Bronchial smooth muscle cell (primary cell): ENCODE data around the gene GPR146. TPM values are rescaled to one million over a fixed set of nuclear protein-coding genes. Genes with fewer than 3 reads are reported as not detected.

Experiments used
- total RNA-seq: library from RNA; depleted of rRNA; stranded (reverse); fragments of >200 nt; gene quantifications from 2 replicates; pipeline ENCODE4 v1.2.1, GENCODE V29; 2014

Gene GPR146
- 1.6 and 2.4 TPM in 2 replicates for total RNA-seq

GRCh38 chr7:1044189-1045068 is at the start of gene GPR146:
Gene GPR146, plus strand, starts transcription at chr7:1044546. Its CDS starts 12,970 bp downstream, at chr7:1057516.

DNA sequence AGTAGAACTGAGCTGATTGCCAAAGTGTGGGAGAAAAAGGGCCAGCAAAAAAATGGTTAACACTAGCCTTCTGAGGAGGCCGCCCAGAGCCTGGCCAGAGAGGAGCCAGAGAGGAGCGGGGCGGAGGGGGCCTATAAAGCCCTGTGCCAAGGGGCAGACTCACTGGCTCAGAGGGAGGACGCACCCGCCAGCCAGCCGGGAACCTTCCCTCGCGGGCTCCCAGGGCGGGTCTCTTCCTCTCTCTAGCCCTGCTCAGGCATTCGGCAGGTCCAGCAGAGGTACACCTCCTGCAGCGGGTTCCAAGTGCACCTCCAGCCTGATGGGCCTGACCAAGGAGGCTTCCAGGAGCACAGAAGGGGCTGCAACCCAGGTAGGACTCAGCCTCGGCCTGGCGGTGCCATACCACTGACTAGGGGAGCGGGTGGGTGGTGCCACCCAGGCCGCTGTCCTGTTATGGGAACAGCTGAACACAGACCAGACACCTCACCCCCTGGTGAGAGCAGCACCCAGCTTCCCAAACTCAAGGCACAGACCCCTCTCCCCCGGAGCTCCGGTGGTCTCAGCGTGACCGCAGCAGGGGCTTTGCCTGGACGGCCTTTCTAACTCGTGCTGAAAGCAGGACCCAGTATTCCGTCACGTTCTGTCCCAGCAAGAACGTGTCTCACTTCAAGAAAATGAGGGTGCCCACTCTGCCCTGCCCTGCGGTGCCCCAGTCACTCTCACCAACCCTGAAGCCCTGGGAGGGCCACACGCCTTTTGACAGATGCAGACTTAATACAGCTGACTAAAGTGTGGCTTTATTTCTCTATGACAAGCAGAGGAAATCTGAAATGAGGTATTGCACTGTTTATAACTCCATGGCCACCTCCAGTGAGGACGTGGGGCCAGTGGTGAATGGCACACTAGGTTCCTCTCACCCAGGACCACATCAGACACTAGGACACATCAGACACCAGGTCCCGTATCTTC is 43.9 kb downstream of the GPR146 start, which contains the start of gene GPER1:
GPER1 (plus strand) TSS at position 162 of the 969 bp plus-strand sequence. CDS start 3,616 bp downstream, outside the sequence.

Other genes starting within 250 kb of the GPR146 start
- gene SUN1, start 212.1 kb upstream of the GPR146 start, total RNA-seq, result 107 and 200 TPM in 2 replicates
- gene GET4, start 168.0 kb upstream of the GPR146 start, total RNA-seq, result 17.9 and 22.1 TPM in 2 replicates
- 0.79 and 1.1 TPM in 2 replicates for gene ADAP1, start 89.9 kb upstream of the GPR146 start, total RNA-seq
- 8.0 and 9.5 TPM in 2 replicates for gene COX19, start 69.0 kb upstream of the GPR146 start, total RNA-seq
- gene CYP2W1, start 61.4 kb upstream of the GPR146 start, total RNA-seq, result 0.16 TPM in 1 of 2 replicates, not detected in the other
- 2.1 and 3.6 TPM in 2 replicates for gene GPER1, start 43.6 kb downstream of the GPR146 start, total RNA-seq
- 12.0 and 23.5 TPM in 2 replicates for gene ZFAND2A, start 115.7 kb downstream of the GPR146 start, total RNA-seq
- not detected in 2 replicates for gene UNCX, start 188.3 kb downstream of the GPR146 start, total RNA-seq